Activated T-helper 17 cell treated with anti-CD3 and anti-CD28 coated beads, Interleukin-2, amount 50 U/mL, for 72 hours (primary cell): ENCODE results near the gene CYB5R3. TPM values are rescaled to one million over a fixed set of nuclear protein-coding genes. Genes with fewer than 3 reads are reported as not detected.
"Not testable (repeated sequence)": the region's sequence is repeated elsewhere in the genome, so short reads cannot be mapped to it uniquely, and the experiment has no call there.

ENCODE experiments used
- ATAC-seq: fragments of 150-1000 bp; cut with Tn5 transposase; replicated peaks from 2 replicates; pipeline ENCODE4 v1.10.0; 2021; ENCODE audit warnings: mild to moderate bottlenecking, moderate library complexity
- H3K27ac Mint-ChIP-seq: one replicate; pipeline ENCODE4 v1.8.0; 2022; ENCODE audit warnings: mixed read lengths
- H3K27me3 Mint-ChIP-seq: one replicate; pipeline ENCODE4 v1.8.0; 2022; ENCODE audit warnings: mixed read lengths
- H3K36me3 Mint-ChIP-seq: one replicate; pipeline ENCODE4 v1.8.0; 2022; ENCODE audit warnings: low read depth, mild to moderate bottlenecking, mixed read lengths
- H3K4me1 Mint-ChIP-seq: one replicate; pipeline ENCODE4 v1.8.0; 2022; ENCODE audit warnings: mixed read lengths
- H3K4me3 Mint-ChIP-seq: one replicate; pipeline ENCODE4 v1.8.0; 2022; ENCODE audit warnings: mild to moderate bottlenecking, mixed read lengths
- H3K9me3 Mint-ChIP-seq: one replicate; pipeline ENCODE4 v1.8.0; 2022; ENCODE audit warnings: mixed read lengths
- total RNA-seq, 2 donors: library from RNA; stranded (reverse); gene quantifications; one replicate each; pipeline ENCODE4 v1.2.3, GENCODE V29; 2022

The CYB5R3 gene
- total RNA-seq, 2 donors from 2014 or later = 55.5 to 86.1 TPM

GRCh38 chr22:42626951-42627625 lies 22.1 kb downstream of the CYB5R3 start:
- Mint-ChIP-seq H3K27me3 (no peaks in the 10 kb centered on the region), H3K4me3 (no peak overlapping the region), H3K27ac (no peak overlapping the region), H3K4me1 (no peaks in the 10 kb centered on the region), H3K9me3 (no peaks in the 10 kb centered on the region), H3K36me3 (peaks cover 30% of the 10 kb centered on the region)
- no peak for ATAC-seq

DNA sequence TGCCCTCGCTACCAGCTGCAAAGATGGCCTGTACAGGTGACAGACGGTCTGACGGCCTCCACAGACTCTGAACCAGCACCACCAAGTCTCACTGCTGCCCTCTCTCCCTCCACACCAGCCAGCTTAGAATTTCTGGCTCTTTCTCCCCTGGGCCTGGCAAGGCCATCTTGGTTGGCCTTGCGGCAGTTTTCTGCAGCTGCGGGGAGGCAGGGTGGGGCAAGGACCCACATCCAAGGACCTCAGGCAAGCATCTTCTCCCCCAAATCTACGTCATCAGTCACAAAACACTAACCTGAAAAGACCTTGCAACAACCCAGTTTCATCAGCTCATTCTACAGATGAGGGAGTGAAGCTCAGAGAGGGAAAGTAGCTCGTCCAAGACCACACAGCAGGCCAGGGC lies 22.8 kb downstream of the CYB5R3 start:
- H3K27ac Mint-ChIP-seq = no peak overlapping the region
- no peak for ATAC-seq
- H3K4me1 Mint-ChIP-seq = peaks cover 3% of the 10 kb centered on the region
- no peaks in the 10 kb centered on the region for H3K27me3 Mint-ChIP-seq
- no peaks in the 10 kb centered on the region for H3K9me3 Mint-ChIP-seq
- H3K4me3 Mint-ChIP-seq = no peak overlapping the region
- H3K36me3 Mint-ChIP-seq = peaks cover 29% of the 10 kb centered on the region

GRCh38 chr22:42625416-42625815 lies 23.8 kb downstream of the CYB5R3 start:
- ATAC-seq = no peak
- Mint-ChIP-seq H3K4me1 (peaks cover 6% of the 10 kb centered on the region), H3K4me3 (no peak overlapping the region), H3K27ac (no peak overlapping the region), H3K36me3 (peaks cover 29% of the 10 kb centered on the region), H3K27me3 (no peaks in the 10 kb centered on the region), H3K9me3 (no peaks in the 10 kb centered on the region)

GRCh38 chr22:42624551-42625106 lies 24.6 kb downstream of the CYB5R3 start:
- no peak overlapping the region for H3K4me3 Mint-ChIP-seq
- peaks cover 6% of the 10 kb centered on the region for H3K4me1 Mint-ChIP-seq
- no peaks in the 10 kb centered on the region for H3K27me3 Mint-ChIP-seq
- no peak for ATAC-seq
- H3K9me3 Mint-ChIP-seq = no peaks in the 10 kb centered on the region
- H3K36me3 Mint-ChIP-seq = peaks cover 29% of the 10 kb centered on the region
- H3K27ac Mint-ChIP-seq = no peak overlapping the region

- Mint-ChIP-seq H3K27ac (no peak overlapping the region), H3K4me3 (no peak overlapping the region), H3K27me3 (no peaks in the 10 kb centered on the region), H3K36me3 (peaks cover 25% of the 10 kb centered on the region), H3K9me3 (no peaks in the 10 kb centered on the region), H3K4me1 (peaks cover 6% of the 10 kb centered on the region)
- ATAC-seq = no peak
Measured at GRCh38 chr22:42623756-42624441, 25.3 kb downstream of the CYB5R3 start.

GRCh38 chr22:42623301-42623751 lies 25.9 kb downstream of the CYB5R3 start:
- Mint-ChIP-seq H3K27me3 (no peaks in the 10 kb centered on the region), H3K27ac (no peak overlapping the region), H3K4me3 (no peak overlapping the region), H3K9me3 (no peaks in the 10 kb centered on the region), H3K36me3 (peaks cover 20% of the 10 kb centered on the region), H3K4me1 (peaks cover 6% of the 10 kb centered on the region)
- ATAC-seq = no peak

- H3K27ac Mint-ChIP-seq = no peak overlapping the region
- H3K4me3 Mint-ChIP-seq = no peak overlapping the region
- no peaks in the 10 kb centered on the region for H3K9me3 Mint-ChIP-seq
- ATAC-seq = no peak
- peaks cover 6% of the 10 kb centered on the region for H3K4me1 Mint-ChIP-seq
- H3K27me3 Mint-ChIP-seq = no peaks in the 10 kb centered on the region
- peaks cover 16% of the 10 kb centered on the region for H3K36me3 Mint-ChIP-seq
Measured at GRCh38 chr22:42622061-42622710, 27.0 kb downstream of the CYB5R3 start.

- Mint-ChIP-seq H3K27me3 (no peaks in the 10 kb centered on the region), H3K4me3 (no peak overlapping the region), H3K4me1 (peaks cover 6% of the 10 kb centered on the region), H3K27ac (no peak overlapping the region), H3K9me3 (no peaks in the 10 kb centered on the region), H3K36me3 (peaks cover 12% of the 10 kb centered on the region)
- peak; percentile 84 for ATAC-seq
Measured at GRCh38 chr22:42621505-42622002, 27.6 kb downstream of the CYB5R3 start.

DNA sequence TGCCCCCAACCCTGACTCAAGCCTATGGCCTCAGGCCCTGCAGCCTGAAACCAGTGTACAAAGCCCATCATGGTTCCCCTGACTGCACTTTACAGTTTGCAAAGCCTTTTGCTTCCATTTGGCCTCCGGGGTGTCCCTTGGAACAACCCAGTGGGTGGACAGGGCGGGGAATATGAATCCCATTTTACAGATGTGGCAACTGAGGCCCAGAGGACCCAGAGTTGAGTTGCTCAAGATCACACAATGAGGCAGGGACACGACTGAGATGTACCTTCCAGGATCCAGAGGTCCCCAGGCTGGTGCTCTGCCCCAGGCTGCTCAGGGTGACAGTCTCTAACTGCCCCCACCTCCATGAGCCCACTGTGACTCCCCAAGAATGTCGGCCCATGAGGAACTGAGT lies 29.1 kb downstream of the CYB5R3 start:
- peaks cover 7% of the 10 kb centered on the region for H3K36me3 Mint-ChIP-seq
- H3K27me3 Mint-ChIP-seq = no peaks in the 10 kb centered on the region
- H3K27ac Mint-ChIP-seq = no peak overlapping the region
- ATAC-seq = no peak
- no peak overlapping the region for H3K4me3 Mint-ChIP-seq
- H3K9me3 Mint-ChIP-seq = no peaks in the 10 kb centered on the region
- H3K4me1 Mint-ChIP-seq = peaks cover 11% of the 10 kb centered on the region

DNA sequence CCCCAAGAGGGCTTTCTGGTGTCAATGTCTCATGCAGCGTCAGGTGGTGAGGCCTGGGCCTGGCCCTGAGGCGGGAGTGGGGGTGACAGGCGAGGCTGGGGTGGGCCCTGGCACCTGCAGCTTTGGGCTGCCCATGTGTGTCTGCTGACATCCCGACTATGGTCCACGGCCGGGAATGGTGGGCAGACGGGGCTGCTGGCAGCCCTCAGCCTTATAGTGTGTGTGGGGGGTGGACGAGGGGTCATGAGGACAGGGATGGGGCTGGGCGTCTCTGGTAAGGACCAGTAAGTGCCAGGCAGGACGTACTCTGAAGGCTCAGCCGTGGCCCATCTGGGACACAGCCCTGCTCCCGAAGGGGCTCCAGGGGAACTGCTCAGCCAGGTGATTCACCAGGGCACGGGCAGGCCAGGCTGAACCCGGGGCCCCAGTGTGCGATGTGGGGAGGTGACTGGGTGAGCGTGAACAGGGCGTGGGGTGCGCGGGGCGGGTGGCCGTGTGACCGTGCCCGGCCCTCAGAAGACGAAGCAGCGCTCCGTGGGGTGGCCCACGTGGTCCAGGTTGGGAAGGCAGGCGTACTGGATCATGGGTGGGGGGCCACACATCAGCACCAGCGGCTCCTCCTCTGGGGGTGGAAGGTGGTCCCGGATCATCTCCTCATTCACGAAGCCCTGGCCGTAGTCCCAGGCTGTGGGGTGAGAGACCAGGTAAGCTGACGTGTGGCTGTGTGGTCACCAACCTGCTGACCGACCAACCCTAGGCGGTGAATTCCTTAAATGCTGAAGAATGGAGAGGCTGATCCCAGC lies 29.7 kb downstream of the CYB5R3 start:
- H3K27ac Mint-ChIP-seq = no peak overlapping the region
- peaks cover 12% of the 10 kb centered on the region for H3K36me3 Mint-ChIP-seq

DNA sequence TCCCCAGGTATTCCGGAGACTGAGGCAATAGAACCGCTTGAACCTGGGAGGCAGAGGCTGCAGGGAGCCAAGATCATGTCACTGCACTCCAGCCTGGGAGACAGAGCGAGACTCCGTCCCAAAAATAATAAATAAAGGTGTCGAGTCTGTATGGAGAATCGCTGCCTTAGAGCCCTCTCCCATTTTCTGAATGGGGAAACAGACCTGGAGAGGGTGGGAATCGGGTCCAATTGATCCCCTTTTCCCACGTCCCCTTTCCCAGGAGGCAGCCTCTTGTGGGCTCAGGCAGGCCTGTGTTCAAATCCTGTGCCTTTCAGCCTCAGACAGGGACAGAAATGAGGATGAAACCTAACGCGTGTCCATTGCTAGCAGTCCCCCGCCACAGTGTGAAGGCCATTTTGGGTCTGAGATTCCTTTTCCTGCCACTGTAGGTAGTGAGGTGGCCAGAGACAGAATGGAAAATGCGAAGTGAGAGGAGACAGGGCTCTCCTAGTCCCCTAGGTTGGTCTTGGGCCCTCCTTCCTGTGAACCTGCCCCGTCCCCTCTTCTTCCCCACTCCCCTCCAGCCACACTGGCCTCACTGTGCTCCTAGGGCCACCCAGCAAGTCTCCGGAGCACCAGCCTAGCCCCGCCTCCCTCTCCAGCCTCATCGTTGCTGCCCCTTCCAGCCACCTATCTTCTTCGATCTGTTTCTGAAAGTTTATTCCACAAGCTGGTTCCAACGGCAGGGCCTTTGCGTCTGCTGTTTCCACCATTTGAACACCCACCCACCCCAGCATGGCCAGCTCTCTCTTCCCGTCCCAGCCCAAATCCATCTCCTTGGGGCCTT lies 31.8 kb downstream of the CYB5R3 start:
- Mint-ChIP-seq H3K4me3 (no peak overlapping the region), H3K27me3 (no peaks in the 10 kb centered on the region), H3K27ac (peak overlapping the region; percentile 43), H3K9me3 (no peaks in the 10 kb centered on the region), H3K36me3 (peaks cover 30% of the 10 kb centered on the region), H3K4me1 (peaks cover 19% of the 10 kb centered on the region)
- no peak for ATAC-seq

More for the DNA sequence above, 29.7 kb downstream of the CYB5R3 start:
- H3K4me1 Mint-ChIP-seq = peaks cover 13% of the 10 kb centered on the region
- no peaks in the 10 kb centered on the region for H3K27me3 Mint-ChIP-seq
- no peak for ATAC-seq
- no peak overlapping the region for H3K4me3 Mint-ChIP-seq
- H3K9me3 Mint-ChIP-seq = no peaks in the 10 kb centered on the region

DNA sequence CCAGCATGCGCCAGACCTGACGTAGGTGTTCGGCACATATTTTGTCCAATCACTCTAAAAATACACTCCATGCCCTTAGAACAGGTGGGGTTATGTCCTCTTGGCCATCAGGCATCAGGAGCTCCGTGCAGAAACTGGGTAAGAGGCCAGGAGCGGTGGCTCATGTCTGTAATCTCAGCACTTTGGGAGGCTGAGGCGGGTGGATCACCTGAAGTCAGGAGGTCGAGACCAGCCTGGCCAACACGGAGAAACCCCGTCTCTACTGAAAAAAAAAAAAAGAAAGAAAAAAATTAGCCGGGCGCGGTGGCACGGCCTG lies 33.4 kb downstream of the CYB5R3 start:
- H3K27me3 Mint-ChIP-seq, H3K9me3 Mint-ChIP-seq: not testable (repeated sequence)
- H3K36me3 Mint-ChIP-seq = peaks cover 45% of the 10 kb centered on the region
- H3K4me3 Mint-ChIP-seq = peak overlapping the region; percentile 92
- H3K27ac Mint-ChIP-seq = peak overlapping the region; percentile 100
- ATAC-seq = peak; percentile 1
- H3K4me1 Mint-ChIP-seq = peaks cover 20% of the 10 kb centered on the region

DNA sequence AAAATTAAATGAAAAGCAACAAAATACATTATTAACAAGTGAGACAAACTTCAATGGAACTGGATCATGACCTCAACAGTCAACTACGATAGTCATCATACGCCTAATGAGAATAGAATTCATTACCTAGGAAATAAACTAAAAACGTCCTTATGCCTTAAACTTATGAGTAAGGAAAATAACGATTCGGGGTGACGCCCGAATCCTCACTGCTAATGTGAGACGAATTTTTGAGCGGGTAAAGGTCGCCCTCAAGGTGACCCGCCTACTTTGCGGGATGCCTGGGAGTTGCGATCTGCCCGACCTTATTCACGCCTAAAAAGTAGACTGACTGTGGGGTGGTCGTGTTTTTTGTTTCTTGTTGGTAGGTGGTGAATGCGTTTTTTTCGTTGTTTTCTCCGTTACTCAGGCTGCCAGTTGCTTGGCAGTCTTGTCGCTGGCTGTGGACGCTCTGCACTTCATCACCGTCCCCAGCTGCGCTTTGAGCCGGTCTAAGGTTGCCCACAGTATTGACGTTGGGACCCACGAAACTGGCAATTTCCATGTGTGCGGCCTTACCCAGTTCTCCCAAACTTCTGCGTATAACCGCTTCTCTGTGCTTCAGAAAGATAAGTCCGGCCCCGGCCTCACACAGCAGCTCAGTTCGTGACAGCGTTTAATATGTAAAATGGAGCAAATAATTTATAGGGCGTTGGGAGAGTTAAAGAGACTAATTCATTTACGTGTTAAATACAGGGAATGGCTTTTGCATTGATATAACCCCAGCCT lies 33.9 kb downstream of the CYB5R3 start:
- peak overlapping the region; percentile 100 for H3K27ac Mint-ChIP-seq
- peaks cover 21% of the 10 kb centered on the region for H3K4me1 Mint-ChIP-seq

More for the DNA sequence above, 33.9 kb downstream of the CYB5R3 start:
- Mint-ChIP-seq H3K36me3 (peaks cover 51% of the 10 kb centered on the region), H3K9me3 (no peaks in the 10 kb centered on the region), H3K4me3 (peak overlapping the region; percentile 92), H3K27me3 (no peaks in the 10 kb centered on the region)
- ATAC-seq = peak; percentile 72
